Astrocyte of the spinal cord (primary cell): Measurements from ENCODE around the gene MEPE.

ENCODE experiments used
- DNase-seq: peaks from one replicate; pipeline ENCODE4 v3.0.0; 2011; ENCODE audit warnings: low read depth, low spot score
- H3K4me3 ChIP-seq: 2 replicates; pipeline ENCODE4 v1.5.1; 2011; ENCODE audit warnings: low read depth, mild to moderate bottlenecking, low read length, moderate library complexity
- CTCF ChIP-seq: IDR thresholded peaks from 2 replicates; pipeline ENCODE4 v1.5.1; 2012; ENCODE audit warnings: low read depth, mild to moderate bottlenecking, low read length, inconsistent platforms
- in situ Hi-C: cut with HindIII; loops from 2 replicates; pipeline ENCODE4 v1.10.0; 2017; ENCODE audit warnings: low sequenced_read_pairs

Gene MEPE

GRCh38 chr4:87848622-87849351 lies 16.0 kb downstream of the MEPE start:
- TF ChIP-seq CTCF: peak; percentile 70
- H3K4me3 ChIP-seq: peak overlapping the region; percentile 4
- in situ Hi-C loops: no loop called here
- DNase-seq: peak; percentile 66

GRCh38 chr4:87849612-87850011 lies 16.8 kb downstream of the MEPE start:
- DNase-seq: no peak
- in situ Hi-C loops: no loop called here

GRCh38 chr4:87851332-87851731 lies 18.6 kb downstream of the MEPE start:
- no peak for DNase-seq
- in situ Hi-C loops: no loop called here
- no peak overlapping the region for H3K4me3 ChIP-seq
- no peak for TF ChIP-seq CTCF

More at GRCh38 chr4:87849612-87850011, 16.8 kb downstream of the MEPE start:
- no peak for TF ChIP-seq CTCF
- H3K4me3 ChIP-seq: no peak overlapping the region

- in situ Hi-C loops: no loop called here
- no peak overlapping the region for H3K4me3 ChIP-seq
These were observed 19.2 kb downstream of the MEPE start for GRCh38 chr4:87851953-87852352.

GRCh38 chr4:87853108-87853507 lies 20.3 kb downstream of the MEPE start:
- peak; percentile 43 for TF ChIP-seq CTCF
- no peak overlapping the region for H3K4me3 ChIP-seq
- in situ Hi-C loops: no loop called here
- DNase-seq: peak; percentile 75

More at GRCh38 chr4:87851953-87852352, 19.2 kb downstream of the MEPE start:
- no peak for DNase-seq
- TF ChIP-seq CTCF: no peak

- no peak for DNase-seq
- H3K4me3 ChIP-seq: no peak overlapping the region
- TF ChIP-seq CTCF: no peak
- in situ Hi-C loops: no loop called here
These were observed 21.1 kb downstream of the MEPE start for GRCh38 chr4:87853891-87854290.
